AG09309 (cell line): Measurements from ENCODE around the gene DDX17.

ENCODE experiments used
- DNase-seq: peaks from one replicate; pipeline ENCODE4 v3.0.0-alpha.2; 2010; ENCODE audit warnings: low read depth
- H3K4me3 ChIP-seq: 2 replicates; pipeline ENCODE4 v1.5.1; 2011; ENCODE audit warnings: mild to moderate bottlenecking, low read depth, low read length, moderate library complexity; ENCODE audit not compliant: control insufficient read depth
- TF ChIP-seq, protein P1 (sequence below): IDR thresholded peaks from 2 replicates; pipeline ENCODE4 v1.5.1; 2011; ENCODE audit warnings: mild to moderate bottlenecking, low read depth, low read length, inconsistent platforms; ENCODE audit not compliant: insufficient read depth, control insufficient read depth; ENCODE audit errors: missing control alignments

DDX17 gene

GRCh38 chr22:38494498-38494897 is 11.6 kb downstream of the DDX17 start:
- peak; percentile 20 for DNase-seq
- TF ChIP-seq, protein P1, sequence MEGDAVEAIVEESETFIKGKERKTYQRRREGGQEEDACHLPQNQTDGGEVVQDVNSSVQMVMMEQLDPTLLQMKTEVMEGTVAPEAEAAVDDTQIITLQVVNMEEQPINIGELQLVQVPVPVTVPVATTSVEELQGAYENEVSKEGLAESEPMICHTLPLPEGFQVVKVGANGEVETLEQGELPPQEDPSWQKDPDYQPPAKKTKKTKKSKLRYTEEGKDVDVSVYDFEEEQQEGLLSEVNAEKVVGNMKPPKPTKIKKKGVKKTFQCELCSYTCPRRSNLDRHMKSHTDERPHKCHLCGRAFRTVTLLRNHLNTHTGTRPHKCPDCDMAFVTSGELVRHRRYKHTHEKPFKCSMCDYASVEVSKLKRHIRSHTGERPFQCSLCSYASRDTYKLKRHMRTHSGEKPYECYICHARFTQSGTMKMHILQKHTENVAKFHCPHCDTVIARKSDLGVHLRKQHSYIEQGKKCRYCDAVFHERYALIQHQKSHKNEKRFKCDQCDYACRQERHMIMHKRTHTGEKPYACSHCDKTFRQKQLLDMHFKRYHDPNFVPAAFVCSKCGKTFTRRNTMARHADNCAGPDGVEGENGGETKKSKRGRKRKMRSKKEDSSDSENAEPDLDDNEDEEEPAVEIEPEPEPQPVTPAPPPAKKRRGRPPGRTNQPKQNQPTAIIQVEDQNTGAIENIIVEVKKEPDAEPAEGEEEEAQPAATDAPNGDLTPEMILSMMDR, result no peak
- H3K4me3 ChIP-seq, result no peak overlapping the region

DNA sequence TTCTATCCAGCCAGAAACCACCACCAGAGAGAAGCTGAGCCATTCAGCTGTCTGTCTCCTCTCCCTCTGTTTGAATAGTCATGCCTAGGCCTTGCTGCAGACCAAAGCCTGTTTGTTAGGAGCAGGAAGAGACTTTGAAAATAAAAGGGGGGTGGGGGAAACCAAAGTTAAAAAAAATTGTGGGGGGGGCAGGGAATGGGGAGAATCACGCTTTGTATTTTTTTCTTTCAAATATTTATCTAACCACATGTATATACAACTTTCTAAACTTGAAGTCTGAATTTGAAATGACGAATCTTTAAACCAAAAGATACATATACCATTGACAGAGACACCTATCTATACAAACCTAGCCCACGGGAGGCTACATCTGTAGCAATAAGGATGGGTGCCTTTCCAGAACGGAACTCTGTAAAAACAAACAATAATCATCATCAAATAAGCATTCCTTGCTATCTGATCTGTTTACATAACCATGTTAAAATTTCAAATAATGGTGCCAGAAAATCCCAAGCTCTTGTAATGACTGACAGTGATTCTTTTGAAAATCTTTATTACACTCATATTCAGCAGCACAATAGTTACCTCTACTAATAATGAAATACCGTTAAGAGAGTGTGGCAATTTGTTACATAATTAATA is 14.3 kb downstream of the DDX17 start:
- H3K4me3 ChIP-seq, result no peak overlapping the region
- TF ChIP-seq, protein P1, result no peak
- DNase-seq, result no peak

DNA sequence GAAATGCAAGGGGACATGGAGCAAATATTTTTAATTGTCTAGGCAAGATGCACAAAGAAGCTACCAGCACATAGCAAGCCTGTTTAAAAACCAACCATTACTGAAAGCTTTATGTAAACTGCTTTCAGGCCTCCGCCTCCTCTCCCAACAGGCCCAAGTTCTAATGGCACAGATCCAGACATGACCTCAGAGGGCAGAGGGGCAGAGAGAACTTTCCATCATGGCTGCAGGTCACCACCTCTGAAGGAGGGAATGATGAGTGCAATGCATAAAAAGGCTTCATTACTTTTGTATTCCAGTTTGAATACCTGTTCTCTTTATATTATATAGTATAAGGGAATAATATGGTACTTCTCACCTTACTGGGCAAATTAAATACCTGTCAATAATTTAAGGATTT is 15.2 kb downstream of the DDX17 start:
- H3K4me3 ChIP-seq, result no peak overlapping the region
- TF ChIP-seq, protein P1, result no peak
- DNase-seq, result no peak

- DNase-seq, result no peak
- H3K4me3 ChIP-seq, result no peak overlapping the region
- TF ChIP-seq, protein P1, result no peak
Observed at GRCh38 chr22:38490475-38490874, 15.6 kb downstream of the DDX17 start.

- no peak for DNase-seq
- TF ChIP-seq, protein P1, result no peak
- H3K4me3 ChIP-seq, result no peak overlapping the region
Observed at GRCh38 chr22:38489561-38490145, 16.5 kb downstream of the DDX17 start.

DNA sequence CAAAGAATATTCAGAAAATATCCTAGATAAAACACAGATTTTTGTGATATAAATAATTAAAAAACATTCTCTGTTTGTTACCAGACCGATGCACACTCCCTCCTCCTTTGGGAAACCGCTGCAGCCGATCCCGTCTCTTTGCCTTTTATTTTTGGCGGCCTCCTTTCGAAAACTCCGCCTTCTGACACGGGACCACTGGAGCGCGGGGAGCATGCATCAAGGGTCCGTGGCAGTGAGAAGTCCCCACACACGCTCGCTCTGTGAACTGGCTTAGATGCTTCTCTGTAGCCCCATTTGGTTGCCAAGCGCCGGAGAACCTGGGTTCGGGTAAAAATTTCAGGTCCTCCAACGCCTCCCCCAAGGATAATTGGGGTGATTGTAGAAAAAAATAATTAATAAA is 17.0 kb downstream of the DDX17 start:
- TF ChIP-seq, protein P1, result no peak
- DNase-seq, result no peak

More for the DNA sequence above, 17.0 kb downstream of the DDX17 start:
- no peak overlapping the region for H3K4me3 ChIP-seq
